DOHH2 (cell line): Measurements from ENCODE around the gene USP50.

ENCODE experiments used
- EZH2phosphoT487 ChIP-seq: fragments of 200-600 bp; sonication (generic); IDR thresholded peaks from 2 replicates; pipeline ENCODE4 v1.6.1; 2017; ENCODE audit warnings: borderline replicate concordance, mild to moderate bottlenecking, antibody characterized with exemption, low read length, moderate library complexity, mixed read lengths
- TF ChIP-seq, protein P1 (sequence below): fragments of 200-600 bp; sonication (generic); IDR thresholded peaks from one replicate; pipeline ENCODE4 v1.5.1; 2014; ENCODE audit warnings: antibody characterized with exemption, mild to moderate bottlenecking, low read depth, low read length; ENCODE audit not compliant: poor library complexity, severe bottlenecking

DNA sequence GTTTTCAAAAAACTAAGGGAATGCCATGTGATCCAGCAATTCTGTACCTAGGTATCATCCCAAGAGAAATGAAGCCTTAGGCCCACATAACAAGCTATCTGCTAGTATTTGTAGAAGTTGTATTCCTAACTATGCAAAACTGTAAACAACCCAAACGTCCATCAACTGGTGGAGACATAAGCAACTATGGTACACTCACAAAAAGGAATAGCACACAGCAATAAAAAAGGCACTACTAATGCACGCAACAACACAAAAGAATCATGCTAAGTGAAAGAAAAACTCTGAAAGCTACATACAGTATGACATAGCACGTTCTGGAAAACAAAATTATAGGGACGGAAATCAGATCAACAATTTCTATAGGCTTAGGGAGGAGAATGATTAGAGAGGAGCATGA, 15.3 kb downstream of the USP50 start:
- TF ChIP-seq, protein P1, sequence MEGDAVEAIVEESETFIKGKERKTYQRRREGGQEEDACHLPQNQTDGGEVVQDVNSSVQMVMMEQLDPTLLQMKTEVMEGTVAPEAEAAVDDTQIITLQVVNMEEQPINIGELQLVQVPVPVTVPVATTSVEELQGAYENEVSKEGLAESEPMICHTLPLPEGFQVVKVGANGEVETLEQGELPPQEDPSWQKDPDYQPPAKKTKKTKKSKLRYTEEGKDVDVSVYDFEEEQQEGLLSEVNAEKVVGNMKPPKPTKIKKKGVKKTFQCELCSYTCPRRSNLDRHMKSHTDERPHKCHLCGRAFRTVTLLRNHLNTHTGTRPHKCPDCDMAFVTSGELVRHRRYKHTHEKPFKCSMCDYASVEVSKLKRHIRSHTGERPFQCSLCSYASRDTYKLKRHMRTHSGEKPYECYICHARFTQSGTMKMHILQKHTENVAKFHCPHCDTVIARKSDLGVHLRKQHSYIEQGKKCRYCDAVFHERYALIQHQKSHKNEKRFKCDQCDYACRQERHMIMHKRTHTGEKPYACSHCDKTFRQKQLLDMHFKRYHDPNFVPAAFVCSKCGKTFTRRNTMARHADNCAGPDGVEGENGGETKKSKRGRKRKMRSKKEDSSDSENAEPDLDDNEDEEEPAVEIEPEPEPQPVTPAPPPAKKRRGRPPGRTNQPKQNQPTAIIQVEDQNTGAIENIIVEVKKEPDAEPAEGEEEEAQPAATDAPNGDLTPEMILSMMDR, result no peak
- no peak for TF ChIP-seq EZH2phosphoT487
